CD4-positive, alpha-beta T cell treated with Interleukin-15 for 1 hour (primary cell): Measurements from ENCODE around the gene PLCXD1.
"Not testable (repeated sequence)": the region's sequence is repeated elsewhere in the genome, so short reads cannot be mapped to it uniquely, and the experiment has no call there.

Experiments used
- DNase-seq: peaks from one replicate; pipeline ENCODE4 v3.0.0-alpha.2; 2020

PLCXD1 gene

DNA sequence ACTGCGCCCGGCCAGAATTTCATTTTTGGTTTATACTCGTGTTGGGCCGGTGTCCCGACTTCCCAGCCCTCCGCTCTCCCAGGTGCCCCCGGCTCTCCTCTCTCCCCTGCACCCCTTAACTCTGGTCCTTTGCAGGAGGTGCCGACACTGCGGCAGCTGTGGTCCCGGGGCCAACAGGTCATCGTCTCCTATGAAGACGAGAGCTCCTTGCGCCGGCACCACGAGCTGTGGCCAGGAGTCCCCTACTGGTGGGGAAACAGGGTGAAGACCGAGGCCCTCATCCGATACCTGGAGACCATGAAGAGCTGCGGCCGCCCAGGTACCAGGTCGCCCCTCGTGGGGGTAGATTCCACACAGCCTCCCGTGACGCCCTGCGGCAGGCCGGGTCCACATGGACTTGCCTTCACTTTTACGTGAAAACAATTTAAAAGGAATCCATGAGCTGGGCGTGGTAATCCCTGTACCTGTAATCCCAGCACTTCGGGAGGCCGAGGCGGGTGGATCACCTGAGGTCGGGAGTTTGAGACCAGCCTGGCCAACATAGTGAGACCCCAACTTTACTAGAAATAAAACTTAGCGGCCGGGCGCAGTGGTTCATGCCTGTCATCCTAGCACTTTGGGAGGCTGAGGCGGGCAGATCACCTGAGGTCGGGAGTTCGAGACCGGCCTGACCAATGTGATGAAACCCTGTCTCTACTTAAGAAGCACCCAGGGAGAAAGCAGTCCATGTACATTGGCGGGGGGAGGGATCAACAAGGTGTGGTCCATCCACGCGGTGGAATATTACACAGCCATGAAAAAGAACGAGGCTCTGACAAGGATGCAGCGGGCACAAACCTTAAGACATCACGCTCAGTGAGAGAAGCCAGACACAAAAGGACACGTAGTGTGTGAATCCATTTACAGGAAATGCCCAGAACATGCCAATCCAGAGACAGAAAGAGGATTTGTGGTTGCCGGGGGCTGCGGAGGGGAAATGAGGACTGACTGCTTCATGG, 12.0 kb downstream of the PLCXD1 start:
- peak; percentile 14 for DNase-seq

DNA sequence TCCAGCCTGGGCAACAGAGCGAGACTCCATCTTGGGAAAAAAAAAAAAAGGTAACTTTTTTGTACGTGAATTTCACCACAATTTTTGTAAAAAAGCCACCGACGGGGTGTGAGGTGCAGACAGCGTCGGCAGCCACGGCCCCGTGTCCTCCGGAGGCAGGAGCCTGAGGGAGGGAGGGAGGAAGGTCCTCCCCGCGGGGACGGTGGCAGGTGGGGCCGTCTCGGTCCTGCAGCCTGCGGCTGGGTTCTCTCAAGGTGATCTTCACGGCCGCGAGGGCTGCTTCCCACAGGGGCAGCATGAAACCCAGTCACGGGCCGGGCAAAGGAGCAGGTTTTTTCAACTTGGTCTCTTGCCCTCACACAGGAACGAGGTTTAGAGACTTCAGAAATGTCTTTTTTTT, 14.0 kb downstream of the PLCXD1 start:
- DNase-seq: no peak

DNA sequence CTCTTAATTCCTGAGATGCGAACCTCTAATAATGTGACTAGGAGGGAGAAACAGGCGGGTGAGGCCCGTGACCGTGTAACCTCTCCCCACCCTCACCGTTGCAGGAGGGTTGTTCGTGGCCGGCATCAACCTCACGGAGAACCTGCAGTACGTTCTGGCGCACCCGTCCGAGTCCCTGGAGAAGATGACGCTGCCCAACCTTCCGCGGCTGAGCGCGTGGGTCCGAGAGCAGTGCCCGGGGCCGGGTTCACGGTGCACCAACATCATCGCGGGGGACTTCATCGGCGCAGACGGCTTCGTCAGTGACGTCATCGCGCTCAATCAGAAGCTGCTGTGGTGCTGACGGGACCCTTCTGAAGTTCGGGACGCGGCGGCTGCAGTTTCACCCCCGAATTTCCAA, 17.8 kb downstream of the PLCXD1 start:
- DNase-seq: no peak

DNA sequence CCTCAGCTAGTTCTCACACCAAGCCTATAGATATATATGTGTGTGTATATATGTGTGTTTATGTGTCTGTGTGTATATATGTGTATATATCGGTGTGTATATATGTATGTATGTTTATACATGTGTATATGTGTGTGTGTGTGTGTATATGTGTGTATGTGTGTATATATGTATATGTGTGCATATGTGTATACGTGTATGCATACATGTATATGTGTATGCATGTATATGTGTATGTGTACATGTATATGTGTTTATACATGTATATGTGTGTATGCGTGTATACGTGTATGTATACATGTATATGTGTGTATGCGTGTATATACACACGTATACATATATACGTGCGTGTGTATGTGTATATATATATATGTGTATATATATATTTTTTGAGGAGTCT, 19.2 kb downstream of the PLCXD1 start:
- DNase-seq: no peak

DNA sequence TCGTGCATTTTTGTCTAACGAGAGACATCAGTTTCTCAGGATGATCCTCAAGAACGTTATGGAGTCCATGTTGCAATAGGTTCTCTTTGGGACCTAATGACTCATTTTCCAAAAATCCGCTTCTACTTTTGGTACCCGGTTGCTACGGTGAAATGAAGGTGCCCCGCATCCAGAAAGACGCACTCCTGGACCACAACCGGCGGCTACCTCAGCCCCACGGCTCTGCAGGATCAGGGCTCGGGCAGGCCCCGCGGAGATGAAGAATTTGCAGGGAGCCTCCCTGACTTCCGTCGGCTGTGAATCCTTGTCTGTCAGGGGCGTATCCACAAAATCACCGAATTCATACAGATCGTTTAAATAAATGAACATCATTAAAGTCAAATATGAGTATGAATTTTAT, 21.8 kb downstream of the PLCXD1 start:
- DNase-seq: no peak

DNA sequence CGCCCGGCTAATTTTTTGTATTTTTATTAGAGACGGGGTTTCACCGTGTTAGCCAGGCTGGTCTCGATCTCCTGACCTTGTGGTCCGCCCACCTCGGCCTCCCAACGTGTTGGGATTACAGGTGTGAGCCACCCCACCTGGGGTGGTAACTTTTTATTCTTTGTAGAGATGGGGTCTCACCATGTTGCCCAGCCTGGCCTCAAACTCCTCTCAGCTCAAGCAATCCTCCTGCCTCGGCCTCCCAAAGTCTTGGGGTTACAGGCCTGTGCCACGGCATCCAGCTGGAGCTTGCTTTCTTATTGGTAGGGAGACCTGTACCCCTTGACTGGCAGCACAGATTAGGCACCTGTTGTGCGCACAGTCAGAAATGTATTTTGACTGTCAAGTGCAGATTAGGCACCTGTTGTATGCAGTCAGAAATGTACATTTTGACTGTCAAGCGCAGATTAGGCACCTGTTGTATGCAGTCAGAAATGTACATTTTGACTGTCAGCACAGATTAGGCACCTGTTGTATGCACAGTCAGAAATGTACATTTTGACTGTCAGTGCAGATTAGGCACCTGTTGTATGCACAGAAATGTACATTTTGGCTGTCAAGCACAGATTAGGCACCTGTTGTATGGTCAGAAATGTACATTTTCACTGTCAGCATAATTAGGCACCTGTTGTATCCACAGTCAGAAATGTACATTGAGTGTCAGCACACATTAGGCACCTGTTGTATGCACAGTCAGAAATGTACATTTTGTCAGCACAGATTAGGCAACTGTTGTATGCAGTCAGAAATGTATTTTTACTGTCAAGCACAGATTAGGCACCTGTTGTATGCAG, 24.8 kb downstream of the PLCXD1 start:
- DNase-seq: peak; percentile 17

DNA sequence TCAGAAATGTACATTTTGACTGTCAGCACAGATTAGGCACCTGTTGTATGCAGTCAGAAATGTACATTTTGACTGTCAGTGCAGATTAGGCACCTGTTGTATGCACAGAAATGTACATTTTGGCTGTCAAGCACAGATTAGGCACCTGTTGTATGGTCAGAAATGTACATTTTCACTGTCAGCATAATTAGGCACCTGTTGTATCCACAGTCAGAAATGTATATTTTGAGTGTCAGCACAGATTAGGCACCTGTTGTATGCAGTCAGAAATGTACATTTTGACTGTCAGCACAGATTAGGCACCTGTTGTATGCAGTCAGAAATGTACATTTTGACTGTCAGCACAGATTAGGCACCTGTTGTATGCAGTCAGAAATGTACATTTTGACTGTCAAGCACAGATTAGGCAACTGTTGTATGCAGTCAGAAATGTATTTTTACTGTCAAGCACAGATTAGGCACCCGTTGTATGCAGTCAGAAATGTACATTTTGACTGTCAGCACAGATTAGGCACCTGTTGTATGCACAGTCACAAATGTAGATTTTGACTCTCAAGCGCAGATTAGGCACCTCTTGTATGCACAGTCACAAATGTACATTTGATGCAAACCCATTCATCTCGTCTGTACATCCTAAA, 25.6 kb downstream of the PLCXD1 start:
- DNase-seq: not testable (repeated sequence)

DNA sequence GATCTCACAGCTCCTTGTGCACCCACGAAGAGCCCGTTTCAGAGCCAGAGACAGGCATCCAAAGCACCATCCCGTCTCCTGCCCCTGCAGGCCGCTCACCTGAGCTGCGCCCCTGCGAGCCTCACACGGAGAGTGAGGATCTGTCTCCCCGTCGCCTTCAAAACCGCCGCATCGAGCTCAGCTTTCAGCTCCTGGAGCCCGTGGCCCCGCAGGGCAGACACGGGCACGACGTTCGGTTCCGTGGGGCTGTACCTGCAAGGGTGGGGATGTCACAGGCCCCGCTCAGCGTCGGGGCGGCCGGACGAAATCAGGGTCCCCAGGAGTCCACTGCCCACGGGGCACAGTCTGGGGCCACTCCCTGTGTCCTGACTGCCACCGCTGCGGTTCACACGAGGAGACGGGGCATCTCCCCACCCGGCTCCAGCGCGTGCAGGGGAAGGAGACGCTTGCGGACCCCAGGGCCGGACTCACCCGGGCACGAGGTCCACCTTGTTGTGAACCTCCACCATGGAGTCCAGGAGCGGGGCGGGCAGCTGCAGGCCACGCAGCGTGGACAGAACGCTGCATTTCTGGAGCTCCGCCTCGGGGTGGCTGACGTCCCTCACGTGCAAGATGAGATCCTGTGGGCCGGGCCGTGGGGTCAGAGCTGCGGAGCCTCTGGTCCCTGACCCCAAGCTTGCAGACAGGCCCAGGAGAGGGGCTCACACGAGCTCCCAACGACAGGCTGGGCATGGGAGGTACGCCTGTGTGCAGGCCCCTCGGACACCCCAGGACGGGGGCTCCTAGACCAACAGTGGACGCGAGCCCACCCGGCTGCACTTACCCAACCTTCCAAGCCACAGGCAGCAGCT, 26.3 kb downstream of the PLCXD1 start:
- DNase-seq: peak; percentile 16

DNA sequence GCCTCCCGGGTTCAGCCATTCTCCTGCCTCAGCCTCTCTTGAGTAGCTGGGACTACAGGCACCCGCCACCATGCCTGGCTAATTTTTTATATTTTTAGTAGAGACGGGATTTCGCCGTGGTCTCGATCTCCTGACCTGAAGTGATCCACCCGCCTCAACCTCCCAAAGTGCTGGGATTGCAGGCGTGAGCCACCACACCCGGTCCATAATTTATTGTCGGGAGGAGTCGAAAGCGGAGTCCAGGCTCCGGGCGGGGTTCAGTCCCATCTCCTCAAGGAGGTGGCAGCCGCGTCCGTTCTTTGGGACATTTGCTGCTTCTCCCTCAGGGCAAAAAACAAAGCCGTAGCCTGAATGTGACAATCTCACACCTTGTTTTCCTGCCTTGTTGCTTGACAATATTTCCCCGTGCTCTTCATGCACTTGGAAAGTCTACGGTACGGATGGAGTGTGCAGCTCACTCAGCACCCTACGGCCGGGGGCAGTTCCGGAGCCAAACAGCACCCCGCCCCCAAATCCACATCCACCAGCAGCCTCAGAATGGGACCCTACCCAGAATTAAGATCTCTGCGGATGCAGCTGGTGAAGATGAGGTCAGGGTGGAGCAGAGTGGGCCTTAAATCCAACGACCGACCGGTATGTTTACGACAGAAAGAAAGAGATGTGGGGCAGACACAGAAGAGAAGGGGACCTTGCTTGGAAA, 27.8 kb downstream of the PLCXD1 start:
- peak; percentile 2 for DNase-seq

DNA sequence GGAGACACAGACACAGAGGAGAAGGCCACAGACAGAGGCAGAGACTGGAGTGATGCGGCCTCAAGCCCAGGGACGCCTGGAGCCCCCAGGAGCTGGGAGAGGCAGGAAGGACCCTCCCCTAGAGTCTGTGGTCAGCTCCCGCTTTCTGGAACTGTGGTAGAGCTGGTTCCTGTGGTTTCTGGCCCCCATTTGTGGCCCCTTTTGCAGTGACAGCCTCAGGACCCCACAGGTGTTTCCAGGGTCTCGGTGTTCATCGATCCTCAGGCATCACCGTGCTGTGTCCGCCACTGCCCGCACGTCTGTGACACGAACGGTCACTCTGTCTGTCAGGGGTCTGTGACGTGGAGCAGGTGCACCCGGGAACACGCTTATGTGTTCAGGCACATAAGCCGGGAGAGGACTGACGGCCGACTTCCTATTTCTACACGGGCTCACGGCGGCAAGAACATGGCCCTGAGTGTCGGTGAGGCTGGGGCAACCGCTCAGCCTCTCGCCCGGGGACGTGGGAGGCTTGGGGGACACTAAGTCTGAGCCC, 29.5 kb downstream of the PLCXD1 start:
- DNase-seq: peak; percentile 14

DNA sequence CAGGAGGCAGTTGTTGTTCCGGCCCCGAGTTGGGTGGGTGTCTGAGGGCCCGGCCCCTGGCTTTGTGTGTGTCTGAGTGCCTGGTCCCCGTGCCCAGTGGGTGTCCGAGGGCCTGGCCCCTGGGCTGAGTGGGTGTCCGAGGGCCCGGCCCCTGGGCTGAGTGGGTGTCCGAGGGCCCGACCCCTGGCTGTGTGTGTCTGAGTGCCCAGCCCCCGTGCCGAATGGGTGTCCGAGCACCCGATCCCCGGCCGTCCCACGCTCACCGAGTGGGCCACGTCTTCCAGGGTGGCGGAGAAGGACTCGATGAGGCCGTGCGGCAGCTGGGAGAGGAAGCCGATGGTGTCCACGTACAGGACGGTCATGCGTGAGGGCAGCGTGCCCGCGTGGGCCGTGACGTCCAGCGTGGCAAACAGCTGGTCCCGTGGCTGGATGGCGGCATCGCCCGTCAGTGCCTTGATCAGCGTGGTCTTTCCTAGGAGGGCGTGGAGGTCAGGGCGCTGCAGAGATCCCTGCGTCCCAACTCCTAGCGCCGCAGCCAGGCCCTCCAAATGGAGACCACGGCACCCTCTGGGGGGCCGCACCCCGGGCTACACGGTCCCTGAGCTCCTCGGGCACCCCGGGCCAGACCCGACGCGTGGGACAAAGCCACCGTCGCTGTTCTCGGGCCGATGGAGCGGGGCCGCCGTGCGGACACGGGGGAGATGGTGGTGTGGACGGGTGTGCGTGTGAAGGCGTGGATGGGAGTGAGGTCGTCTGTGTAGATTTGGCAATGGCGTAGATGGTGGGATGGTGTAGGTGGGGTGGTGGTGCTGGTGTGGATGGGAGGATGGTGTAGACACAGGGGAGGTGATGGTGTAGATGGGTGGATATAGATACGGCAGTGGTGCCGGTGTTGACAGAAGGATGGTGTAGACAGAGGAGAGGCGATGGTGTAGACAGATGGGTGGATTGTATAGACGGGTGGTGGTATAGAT, 30.3 kb downstream of the PLCXD1 start:
- DNase-seq: peak; percentile 15

DNA sequence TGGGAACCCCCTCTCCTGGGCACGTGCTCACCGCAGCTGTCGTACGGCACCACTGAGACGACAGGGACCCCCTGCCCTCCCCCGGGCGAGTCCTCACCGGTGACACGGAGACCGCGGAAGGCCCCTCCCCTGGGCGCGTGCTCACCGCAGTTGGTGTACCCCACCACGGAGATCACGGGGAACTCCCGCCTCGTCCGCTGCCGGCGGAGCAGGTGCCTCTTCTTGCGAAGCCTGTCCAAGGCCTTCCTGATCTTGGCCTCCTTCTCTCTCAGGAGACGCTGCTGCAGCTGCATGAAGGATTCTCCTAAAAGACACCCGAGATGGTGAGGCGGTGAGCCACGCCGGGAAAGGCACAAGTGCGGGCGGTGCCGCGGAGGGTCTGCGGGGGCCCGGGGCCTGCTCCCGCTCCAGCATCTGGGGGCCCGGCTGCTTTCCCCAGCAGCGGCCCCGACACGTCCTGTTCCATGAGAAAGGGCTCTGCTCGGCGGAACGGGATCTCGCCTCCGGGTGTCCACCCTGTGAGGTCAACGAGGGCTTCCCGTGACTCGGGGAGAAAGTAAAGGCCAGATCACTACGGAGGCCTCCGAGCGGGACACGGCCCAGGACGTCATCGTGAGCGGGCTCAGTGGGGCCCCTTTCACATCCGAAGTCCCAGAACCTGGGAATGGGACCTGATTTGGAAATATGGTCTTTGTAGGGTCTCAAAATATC, 31.6 kb downstream of the PLCXD1 start:
- DNase-seq: no peak

DNA sequence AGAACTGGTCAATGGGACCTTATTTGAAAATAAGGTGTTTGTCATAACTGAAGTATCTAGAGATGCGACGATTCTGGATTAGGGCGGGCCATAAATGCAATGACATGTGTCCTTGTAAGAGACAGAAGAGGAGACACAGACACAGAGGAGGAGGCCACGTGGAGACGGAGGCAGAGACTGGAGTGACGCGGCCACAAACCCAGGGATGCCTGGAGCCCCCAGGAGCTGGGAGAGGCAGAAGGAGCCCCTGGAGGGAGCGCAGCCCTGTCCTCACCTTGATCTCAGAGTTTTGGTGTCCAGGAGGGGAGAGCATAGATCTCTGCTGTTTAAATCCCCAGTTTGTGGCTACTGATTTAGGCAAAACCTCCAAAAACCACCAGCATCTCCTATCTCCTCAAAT, 32.4 kb downstream of the PLCXD1 start:
- no peak for DNase-seq

DNA sequence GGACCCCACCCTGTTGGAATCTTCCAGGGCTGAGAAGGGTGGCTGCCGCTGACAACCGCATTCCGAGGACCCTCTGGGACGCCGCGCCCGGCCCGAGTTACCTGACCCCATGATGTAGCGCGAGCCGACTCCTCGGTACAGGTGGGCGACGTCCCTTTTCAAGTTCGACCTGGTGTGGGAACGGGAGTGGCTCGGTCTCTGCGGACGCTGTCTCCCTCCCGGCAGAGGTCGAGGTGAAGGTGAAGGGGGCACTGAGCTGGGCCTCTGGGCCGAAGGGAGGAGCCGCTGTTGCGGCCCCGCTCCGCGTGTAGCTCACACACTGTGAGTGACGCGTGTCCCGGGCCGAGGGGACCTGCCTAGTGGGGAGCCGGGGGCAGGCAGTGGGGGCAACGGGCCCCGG, 32.9 kb downstream of the PLCXD1 start:
- DNase-seq: no peak

DNA sequence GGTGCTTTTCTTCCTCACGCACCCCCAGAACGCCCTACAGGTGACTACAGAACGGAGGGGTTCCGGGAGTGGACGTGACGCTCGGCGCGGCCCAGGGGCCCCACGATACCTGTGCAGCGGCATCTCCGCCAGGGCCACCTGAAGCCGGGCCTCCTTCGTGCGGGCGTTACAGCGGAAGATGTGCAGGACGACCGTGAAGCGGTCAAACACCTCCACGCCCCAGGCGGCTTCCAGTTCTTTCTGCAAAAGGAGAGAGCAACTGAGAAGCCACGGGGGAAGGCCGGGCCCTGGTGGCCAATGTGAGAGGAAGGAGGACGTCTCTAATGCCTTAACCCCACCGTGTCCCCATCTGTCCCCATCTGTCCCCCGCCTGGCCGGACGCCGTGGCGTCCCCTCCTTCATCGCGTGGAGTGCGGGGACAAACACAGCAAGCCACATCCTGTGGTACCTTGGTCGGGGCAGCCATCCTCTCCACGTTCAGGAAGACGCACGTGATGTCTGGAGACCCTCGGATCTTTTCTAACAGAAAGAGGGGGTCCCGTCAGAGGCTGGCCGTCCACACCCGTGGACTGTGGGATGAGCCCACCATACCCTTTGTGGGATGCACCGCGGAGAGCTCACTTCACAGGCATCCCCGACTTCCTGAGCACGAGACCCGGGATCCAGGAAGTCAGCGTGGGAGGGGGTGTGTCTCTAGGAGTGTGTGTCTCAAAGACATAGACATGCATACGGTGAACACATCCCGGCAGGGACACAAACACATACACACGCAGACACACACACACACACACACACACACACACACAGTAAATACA, 33.8 kb downstream of the PLCXD1 start:
- DNase-seq: peak; percentile 15

DNA sequence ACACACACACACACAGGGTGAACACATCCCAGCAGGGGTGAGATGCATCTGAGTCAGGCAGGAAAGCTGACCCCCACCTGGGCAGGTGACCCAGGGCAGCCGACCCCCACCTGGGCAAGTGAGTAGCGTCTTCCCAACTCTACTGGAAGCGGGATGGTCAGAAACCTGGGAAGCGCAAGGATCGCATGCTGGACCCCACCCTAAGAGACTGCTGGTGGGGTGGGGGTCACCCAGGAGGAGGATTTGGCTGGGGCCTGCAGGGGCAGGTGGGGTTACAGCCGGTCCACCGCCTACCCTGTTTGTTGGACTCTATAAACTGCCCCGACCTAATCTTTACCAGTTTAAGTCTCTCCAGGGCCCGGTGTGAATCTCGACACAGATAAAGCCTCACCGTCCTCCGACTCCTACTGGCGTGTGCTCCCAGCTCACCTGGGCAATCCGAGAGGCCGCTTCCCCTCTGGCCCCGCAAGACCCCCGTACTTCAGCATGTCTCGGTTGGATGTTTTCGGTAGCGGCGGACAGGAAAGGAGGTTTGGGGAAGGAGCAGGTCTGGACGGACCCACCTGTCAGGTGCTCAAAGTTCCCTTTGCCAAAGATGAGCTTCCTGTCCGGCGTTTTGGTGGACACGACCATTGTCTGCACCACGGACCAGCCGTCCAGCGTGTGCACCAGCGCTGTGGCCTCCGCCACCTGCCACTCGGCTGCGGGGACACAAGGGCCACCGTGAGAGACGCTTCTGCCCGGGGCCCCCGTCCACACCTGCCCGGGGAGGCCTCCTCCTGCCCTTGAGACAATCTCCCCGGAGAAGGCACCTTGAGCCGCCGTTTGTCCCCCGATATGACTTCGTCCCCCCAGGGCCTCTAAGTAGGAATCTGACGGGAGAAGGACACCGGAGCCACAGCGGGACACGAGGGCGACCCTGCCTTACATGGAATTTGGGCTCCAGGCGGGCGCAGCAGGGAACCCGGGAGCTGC, 35.5 kb downstream of the PLCXD1 start:
- DNase-seq: peak; percentile 11

DNA sequence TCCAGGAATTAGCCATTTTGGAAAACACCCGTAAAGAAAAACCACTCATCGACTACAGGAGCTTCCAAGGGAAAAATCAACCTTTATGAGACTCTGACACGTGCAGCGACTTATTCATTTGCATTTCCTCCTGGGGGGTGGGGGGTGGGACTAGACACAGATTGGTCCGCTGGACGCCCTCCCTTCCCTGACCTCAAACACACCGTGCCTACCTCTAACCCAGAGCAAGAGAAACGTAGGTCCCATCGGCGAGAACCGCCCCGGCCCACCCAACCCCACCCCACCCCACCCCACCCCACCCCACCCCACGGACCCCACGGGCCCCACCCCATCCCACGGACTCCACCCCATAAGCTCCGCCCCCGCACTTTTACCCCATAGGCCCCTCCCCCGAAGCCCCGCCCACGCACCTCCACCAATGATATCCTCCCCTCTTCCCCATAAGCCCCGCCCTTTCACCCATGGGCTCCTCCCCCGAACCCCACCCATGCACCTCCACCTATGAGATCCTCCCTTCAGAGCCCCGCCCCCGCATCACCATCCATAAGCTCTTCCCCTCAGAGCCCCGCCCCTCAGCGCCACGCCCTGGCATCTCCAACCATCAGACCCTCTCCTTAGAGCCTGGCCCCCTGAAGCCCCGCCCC, 36.4 kb downstream of the PLCXD1 start:
- DNase-seq: no peak
